ENCODE data around the gene STK10. TPM values are rescaled to one million over a fixed set of nuclear protein-coding genes. Genes with fewer than 3 reads are reported as not detected.
"Not testable (repeated sequence)": the region's sequence is repeated elsewhere in the genome, so short reads cannot be mapped to it uniquely, and the experiment has no call there.

STK10 gene
- total RNA-seq, 4 donors from 2014 or later, result 5.4 to 18.3 (median 5.7) TPM

DNA sequence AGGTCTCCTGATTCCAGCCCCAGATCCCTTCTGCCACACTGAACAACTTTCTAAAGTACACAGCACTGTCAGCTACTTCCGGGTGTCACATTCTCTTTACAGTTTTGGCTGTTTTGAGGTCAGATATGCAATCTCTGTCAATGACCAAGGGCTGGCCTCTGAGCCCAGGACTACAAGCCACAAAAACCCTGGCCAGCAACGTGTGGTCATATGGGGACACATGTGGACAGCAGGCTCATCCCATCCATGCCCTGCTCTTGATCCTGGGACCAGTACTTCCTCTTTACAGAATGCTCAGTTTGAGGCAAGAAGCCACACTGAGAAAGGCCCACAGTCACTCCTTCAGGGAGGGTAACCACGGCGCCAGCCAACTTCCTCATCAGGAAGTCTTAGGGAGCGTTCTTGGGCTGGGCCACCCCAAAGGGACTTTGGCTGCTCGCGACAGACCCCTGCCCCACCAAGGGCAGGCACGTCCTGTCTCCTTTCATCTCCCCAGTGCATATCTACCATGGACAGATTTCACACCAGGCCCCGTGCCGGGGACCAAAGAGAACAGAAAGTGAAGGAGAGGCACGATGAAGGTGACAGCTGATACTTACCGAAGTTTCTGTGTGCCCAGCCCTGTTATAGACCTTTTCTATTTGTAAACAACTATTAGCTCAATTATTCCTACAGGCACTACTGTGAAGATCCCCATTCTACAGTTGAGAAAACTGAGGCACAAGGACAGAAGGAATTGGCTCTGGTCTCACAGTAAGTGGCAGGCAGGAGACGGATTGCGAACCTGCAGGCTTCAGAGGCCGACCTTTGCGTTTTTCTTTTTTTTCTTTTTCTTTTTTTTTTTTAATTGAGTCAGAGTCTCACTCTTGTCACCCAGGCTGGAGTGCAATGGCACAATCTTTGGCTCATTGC lies 37.3 kb downstream of the STK10 start:
- Histone ChIP-seq H3K27ac (peak overlapping the region in 2 of 4 donors; percentile 10 to 38), H3K36me3 (peaks cover 0 to under 1% of the 10 kb centered on the region in 2 donors), H3K4me1 (no peaks in the 10 kb centered on the region), H3K4me3 (no peak overlapping the region), H3K9me3 (no peaks in the 10 kb centered on the region), H3K27me3 (no peaks in the 10 kb centered on the region)
- intact Hi-C loops (cut with DNase I; ENCODE audit: low total_unique reads) (no loop called here), in situ Hi-C loops (cut with MboI; ENCODE audit: low sequenced_read_pairs in 4 of 4) (no loop called here)
- ATAC-seq, result peak; percentile 36 to 46
- no peak for TF ChIP-seq POLR2A (IDR thresholded peaks at IDR 0.05)
- TF ChIP-seq, protein P1, sequence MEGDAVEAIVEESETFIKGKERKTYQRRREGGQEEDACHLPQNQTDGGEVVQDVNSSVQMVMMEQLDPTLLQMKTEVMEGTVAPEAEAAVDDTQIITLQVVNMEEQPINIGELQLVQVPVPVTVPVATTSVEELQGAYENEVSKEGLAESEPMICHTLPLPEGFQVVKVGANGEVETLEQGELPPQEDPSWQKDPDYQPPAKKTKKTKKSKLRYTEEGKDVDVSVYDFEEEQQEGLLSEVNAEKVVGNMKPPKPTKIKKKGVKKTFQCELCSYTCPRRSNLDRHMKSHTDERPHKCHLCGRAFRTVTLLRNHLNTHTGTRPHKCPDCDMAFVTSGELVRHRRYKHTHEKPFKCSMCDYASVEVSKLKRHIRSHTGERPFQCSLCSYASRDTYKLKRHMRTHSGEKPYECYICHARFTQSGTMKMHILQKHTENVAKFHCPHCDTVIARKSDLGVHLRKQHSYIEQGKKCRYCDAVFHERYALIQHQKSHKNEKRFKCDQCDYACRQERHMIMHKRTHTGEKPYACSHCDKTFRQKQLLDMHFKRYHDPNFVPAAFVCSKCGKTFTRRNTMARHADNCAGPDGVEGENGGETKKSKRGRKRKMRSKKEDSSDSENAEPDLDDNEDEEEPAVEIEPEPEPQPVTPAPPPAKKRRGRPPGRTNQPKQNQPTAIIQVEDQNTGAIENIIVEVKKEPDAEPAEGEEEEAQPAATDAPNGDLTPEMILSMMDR (IDR thresholded peaks at IDR 0.05 in 4 of 5, conservative IDR thresholded peaks at IDR 0.05 in 1 of 5), result no peak
- peak; percentile 27 to 50 for DNase-seq

DNA sequence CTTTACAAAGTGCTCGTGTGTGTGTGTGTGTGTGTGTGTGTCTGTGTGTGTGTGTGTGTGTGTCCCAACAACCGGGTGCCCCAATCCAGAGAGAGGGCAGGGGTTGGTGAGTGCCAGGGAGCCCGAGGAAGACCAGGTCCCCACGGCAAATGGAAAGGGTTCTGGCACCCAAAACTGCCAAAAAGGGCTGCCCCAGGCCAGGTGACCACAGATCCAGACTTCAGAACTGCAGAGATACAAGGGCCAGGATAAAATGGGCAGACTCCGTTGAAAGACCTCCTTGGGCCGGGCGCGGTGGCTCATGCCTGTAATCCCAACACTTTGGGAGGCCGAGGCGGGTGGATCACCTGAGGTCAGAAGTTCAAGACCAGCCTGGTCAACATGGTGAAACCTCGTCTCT lies 38.5 kb downstream of the STK10 start:
- H3K36me3 ChIP-seq; H3K4me1 ChIP-seq; ATAC-seq; DNase-seq; H3K27ac ChIP-seq; H3K9me3 ChIP-seq; intact Hi-C loops (cut with DNase I; ENCODE audit: low total_unique reads); in situ Hi-C loops (cut with MboI; ENCODE audit: low sequenced_read_pairs in 4 of 4); H3K4me3 ChIP-seq; H3K27me3 ChIP-seq: not testable (repeated sequence)

DNA sequence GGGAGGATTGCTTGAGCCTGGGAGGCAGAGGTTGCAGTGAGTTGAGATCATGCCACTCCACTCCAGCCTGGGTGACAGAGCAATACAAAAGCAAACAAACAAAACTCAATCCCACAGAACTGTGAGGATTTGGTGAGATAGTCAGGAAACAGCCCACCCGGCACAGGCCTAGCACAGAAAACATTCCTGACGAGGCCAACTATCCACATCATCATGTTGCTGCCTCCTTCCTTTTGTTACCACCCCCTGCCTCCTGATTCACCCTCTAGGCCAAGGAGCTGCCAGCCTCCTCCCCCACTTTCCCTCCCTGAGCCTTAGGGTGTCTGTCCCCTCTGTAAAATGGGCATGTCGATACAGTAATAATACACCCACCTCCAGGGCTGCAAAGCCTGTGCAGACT lies 39.0 kb downstream of the STK10 start:
- ATAC-seq (no peak), DNase-seq (no peak)
- Histone ChIP-seq H3K4me3 (no peak overlapping the region), H3K27me3 (no peaks in the 10 kb centered on the region), H3K36me3 (no peaks in the 10 kb centered on the region), H3K27ac (no peak overlapping the region), H3K9me3 (no peaks in the 10 kb centered on the region), H3K4me1 (no peaks in the 10 kb centered on the region)
- in situ Hi-C loops (cut with MboI; ENCODE audit: low sequenced_read_pairs in 4 of 4) (no loop called here), intact Hi-C loops (cut with DNase I; ENCODE audit: low total_unique reads) (no loop called here)
- no peak for TF ChIP-seq POLR2A (IDR thresholded peaks at IDR 0.05)
- TF ChIP-seq, protein P1 (IDR thresholded peaks at IDR 0.05 in 4 of 5, conservative IDR thresholded peaks at IDR 0.05 in 1 of 5), result no peak

DNA sequence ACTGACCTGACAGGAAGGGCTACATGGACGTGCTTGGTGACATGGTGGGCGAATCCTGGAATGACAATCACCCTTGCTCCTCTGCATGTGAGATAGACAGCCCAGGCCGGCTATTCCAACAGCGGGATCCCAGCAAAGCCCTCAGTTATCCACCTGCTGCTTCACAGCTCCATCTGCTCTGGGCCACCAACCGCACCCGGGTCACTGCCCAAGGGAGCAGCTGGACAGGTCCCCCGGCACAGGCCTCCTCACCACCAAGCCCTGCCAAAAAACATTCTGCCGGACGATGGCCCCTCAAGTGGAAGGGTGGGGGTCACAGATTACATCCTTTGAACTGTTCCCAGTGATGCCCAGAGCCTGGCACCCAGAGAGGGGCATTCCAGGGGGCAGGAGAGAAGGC lies 39.6 kb downstream of the STK10 start:
- H3K27ac ChIP-seq, result no peak overlapping the region
- H3K4me3 ChIP-seq, result no peak overlapping the region
- TF ChIP-seq, protein P1 (IDR thresholded peaks at IDR 0.05 in 4 of 5, conservative IDR thresholded peaks at IDR 0.05 in 1 of 5), result no peak
- no peak for TF ChIP-seq POLR2A (IDR thresholded peaks at IDR 0.05)
- intact Hi-C loops (cut with DNase I; ENCODE audit: low total_unique reads) (no loop called here), in situ Hi-C loops (cut with MboI; ENCODE audit: low sequenced_read_pairs in 4 of 4) (no loop called here)
- DNase-seq (no peak), ATAC-seq (no peak)
- H3K27me3 ChIP-seq, result no peaks in the 10 kb centered on the region
- no peaks in the 10 kb centered on the region for H3K9me3 ChIP-seq
- H3K4me1 ChIP-seq, result no peaks in the 10 kb centered on the region
- H3K36me3 ChIP-seq, result no peaks in the 10 kb centered on the region

DNA sequence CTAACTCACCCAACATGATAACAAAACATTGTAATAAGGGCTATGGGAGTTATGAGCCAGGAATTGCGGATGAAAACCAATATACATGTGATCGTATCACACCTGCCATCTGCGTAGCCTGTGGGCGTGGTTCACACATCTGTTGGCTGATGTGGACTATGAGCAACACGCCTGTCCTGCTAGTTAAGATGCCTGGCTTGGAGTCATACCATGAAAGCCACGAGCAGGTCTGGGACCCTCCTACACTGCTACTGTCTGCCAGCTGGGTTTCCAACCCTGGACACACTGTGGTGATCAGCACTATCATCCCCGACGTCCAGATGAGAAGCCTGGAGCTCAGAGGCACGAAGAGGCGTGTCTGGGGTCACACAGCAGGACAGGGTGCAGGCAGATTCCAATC lies 40.2 kb downstream of the STK10 start:
- H3K4me3 ChIP-seq, result no peak overlapping the region
- H3K27ac ChIP-seq, result no peak overlapping the region
- no peaks in the 10 kb centered on the region for H3K9me3 ChIP-seq
- in situ Hi-C loops (cut with MboI; ENCODE audit: low sequenced_read_pairs in 4 of 4) (no loop called here), intact Hi-C loops (cut with DNase I; ENCODE audit: low total_unique reads) (no loop called here)
- ATAC-seq, result no peak
- DNase-seq, result no peak
- H3K4me1 ChIP-seq, result no peaks in the 10 kb centered on the region
- no peaks in the 10 kb centered on the region for H3K36me3 ChIP-seq
- H3K27me3 ChIP-seq, result no peaks in the 10 kb centered on the region
- TF ChIP-seq, protein P1 (IDR thresholded peaks at IDR 0.05 in 4 of 5, conservative IDR thresholded peaks at IDR 0.05 in 1 of 5), result no peak
- no peak for TF ChIP-seq POLR2A (IDR thresholded peaks at IDR 0.05)
